Measurements from ENCODE around the gene IFIT2. TPM values are rescaled to one million over a fixed set of nuclear protein-coding genes. Genes with fewer than 3 reads are reported as not detected.

IFIT2 gene
- polyA plus RNA-seq, 1 of the 3 experiments (the other 2 are of a cell fraction) = 0.99 TPM

DNA sequence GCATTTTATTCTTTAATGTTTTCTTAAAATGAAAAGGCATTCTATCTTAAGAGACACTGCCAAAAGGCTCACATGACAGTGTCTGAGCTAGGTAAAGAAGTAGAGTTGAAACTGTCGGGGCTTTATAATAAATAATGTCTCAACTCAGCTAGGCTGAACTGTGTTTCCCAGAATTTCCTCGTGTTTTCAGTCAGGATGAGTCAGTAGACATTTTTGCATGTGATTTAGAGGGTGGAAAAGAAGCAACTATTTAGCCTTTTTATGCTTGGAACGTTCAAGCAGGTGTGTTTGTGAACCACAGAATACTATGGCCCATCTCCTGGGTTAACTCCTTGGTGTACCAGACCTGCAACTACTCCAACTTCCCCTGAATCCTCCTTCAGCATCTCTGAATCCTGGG lies 26.9 kb upstream of the IFIT2 start:
- no peaks in the 10 kb centered on the region for H3K9me3 ChIP-seq
- peak overlapping the region; percentile 38; the same call in 1 of the 2 replicates for H3K4me2 ChIP-seq
- POLR2A ChIA-PET = no interaction called here
- WGBS (ENCODE audit: low lambda C conversion rate) = 11% methylated on average over 3 of the region's 3 CpGs
- no peak overlapping the region for H3K4me3 ChIP-seq (ENCODE audit: low read depth in 2 of 2, low read length in 1 of 2)
- no peaks in the 10 kb centered on the region for H3K27me3 ChIP-seq (ENCODE audit: insufficient read depth)
- peaks cover 21 to 35% of the 10 kb centered on the region in 2 experiments for H3K4me1 ChIP-seq (ENCODE audit: control insufficient read depth in 1 of 2, insufficient read depth in 2 of 2, low read depth in 1 of 2, low read length in 1 of 2)
- no peaks in the 10 kb centered on the region for H3K79me2 ChIP-seq (ENCODE audit: insufficient read depth)
- peak overlapping the region; percentile 24 to 69; a peak in 2 of 4 replicates for H3K27ac ChIP-seq (ENCODE audit: low read depth in 2 of 2, low read length in 1 of 2)
- H3K9ac ChIP-seq = no peak overlapping the region
- CTCF ChIA-PET = interaction anchor here (2.0 kb wide), 1 partner anchor 94 kb away, joined by 7 read pairs; no protein-coding TSS in a partner anchor
- TF ChIP-seq, protein P1, sequence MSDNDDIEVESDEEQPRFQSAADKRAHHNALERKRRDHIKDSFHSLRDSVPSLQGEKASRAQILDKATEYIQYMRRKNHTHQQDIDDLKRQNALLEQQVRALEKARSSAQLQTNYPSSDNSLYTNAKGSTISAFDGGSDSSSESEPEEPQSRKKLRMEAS (IDR thresholded peaks at IDR 0.05; ENCODE audit: low read depth) = peak; percentile 52; the same call in 1 of the 2 replicates
- TF ChIP-seq FOXM1 (IDR thresholded peaks at IDR 0.05; ENCODE audit: low read depth) = no peak
- no peak for TF ChIP-seq RCOR1 (IDR thresholded peaks at IDR 0.05; ENCODE audit: low read length)
- TF ChIP-seq SMC3 (IDR thresholded peaks at IDR 0.05; ENCODE audit: low read depth, low read length) = no peak
- TF ChIP-seq JUND (IDR thresholded peaks at IDR 0.05) = peak; percentile 27; the same call in 1 of the 2 replicates
- TF ChIP-seq POLR2AphosphoS5 (IDR thresholded peaks at IDR 0.05; ENCODE audit: low read depth, low read length) = no peak
- peak; percentile 52; the same call in 1 of the 2 replicates for TF ChIP-seq FOSL2 (IDR thresholded peaks at IDR 0.05; ENCODE audit: borderline replicate concordance, low read depth)
- TF ChIP-seq MXI1 (IDR thresholded peaks at IDR 0.05; ENCODE audit: low read depth, low read length) = no peak
- no peak for TF ChIP-seq TEAD4 (IDR thresholded peaks at IDR 0.05; ENCODE audit: borderline replicate concordance, insufficient read depth)
- TF ChIP-seq, protein P2, sequence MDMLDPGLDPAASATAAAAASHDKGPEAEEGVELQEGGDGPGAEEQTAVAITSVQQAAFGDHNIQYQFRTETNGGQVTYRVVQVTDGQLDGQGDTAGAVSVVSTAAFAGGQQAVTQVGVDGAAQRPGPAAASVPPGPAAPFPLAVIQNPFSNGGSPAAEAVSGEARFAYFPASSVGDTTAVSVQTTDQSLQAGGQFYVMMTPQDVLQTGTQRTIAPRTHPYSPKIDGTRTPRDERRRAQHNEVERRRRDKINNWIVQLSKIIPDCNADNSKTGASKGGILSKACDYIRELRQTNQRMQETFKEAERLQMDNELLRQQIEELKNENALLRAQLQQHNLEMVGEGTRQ (IDR thresholded peaks at IDR 0.05; ENCODE audit: borderline replicate concordance, low read depth, low read length) = no peak
- TF ChIP-seq, protein P3, sequence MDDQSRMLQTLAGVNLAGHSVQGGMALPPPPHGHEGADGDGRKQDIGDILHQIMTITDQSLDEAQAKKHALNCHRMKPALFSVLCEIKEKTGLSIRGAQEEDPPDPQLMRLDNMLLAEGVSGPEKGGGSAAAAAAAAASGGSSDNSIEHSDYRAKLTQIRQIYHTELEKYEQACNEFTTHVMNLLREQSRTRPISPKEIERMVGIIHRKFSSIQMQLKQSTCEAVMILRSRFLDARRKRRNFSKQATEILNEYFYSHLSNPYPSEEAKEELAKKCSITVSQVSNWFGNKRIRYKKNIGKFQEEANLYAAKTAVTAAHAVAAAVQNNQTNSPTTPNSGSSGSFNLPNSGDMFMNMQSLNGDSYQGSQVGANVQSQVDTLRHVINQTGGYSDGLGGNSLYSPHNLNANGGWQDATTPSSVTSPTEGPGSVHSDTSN (IDR thresholded peaks at IDR 0.05) = peak; percentile 64
- no peak for TF ChIP-seq EZH2phosphoT487 (IDR thresholded peaks at IDR 0.05; ENCODE audit: borderline replicate concordance, low read depth)
- DNase-seq = no peak
- no peaks in the 10 kb centered on the region for H3K9me2 ChIP-seq
- no peaks in the 10 kb centered on the region for H3K36me3 ChIP-seq (replicated peaks in 1 of 2; ENCODE audit: control insufficient read depth in 1 of 2, insufficient read depth in 2 of 2, low read length in 1 of 2)
- H3F3A ChIP-seq (replicated peaks; ENCODE audit: insufficient read depth) = peaks cover 16% of the 10 kb centered on the region
- H4K20me1 ChIP-seq (ENCODE audit: insufficient read depth) = no peaks in the 10 kb centered on the region
- H2AFZ ChIP-seq (ENCODE audit: low read depth) = no peak overlapping the region

DNA sequence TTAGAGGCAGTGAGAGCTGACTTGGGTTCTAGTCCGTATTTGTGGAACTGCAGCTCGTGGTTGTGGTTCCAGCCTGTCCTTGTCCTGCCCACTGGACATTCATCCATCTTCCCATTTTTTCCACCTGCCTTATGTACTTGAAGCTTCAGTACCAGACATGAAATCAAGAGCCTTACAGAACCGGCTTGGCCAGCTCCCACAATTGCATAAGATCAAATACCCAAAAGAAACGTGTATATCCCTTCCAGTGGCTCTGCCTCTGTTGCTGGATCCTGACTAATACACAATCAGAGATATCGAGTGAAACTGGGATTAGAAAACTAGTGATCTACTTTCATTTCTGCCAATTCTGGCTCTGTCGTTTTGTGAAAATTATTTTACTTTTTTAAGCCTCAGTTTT lies 26.5 kb upstream of the IFIT2 start:
- H3K27me3 ChIP-seq (ENCODE audit: insufficient read depth) = no peaks in the 10 kb centered on the region
- no peaks in the 10 kb centered on the region for H4K20me1 ChIP-seq (ENCODE audit: insufficient read depth)
- H3K9ac ChIP-seq = no peak overlapping the region
- H3K9me3 ChIP-seq = no peaks in the 10 kb centered on the region
- H2AFZ ChIP-seq (ENCODE audit: low read depth) = no peak overlapping the region
- no peaks in the 10 kb centered on the region for H3K79me2 ChIP-seq (ENCODE audit: insufficient read depth)
- H3K36me3 ChIP-seq (replicated peaks in 1 of 2; ENCODE audit: control insufficient read depth in 1 of 2, insufficient read depth in 2 of 2, low read length in 1 of 2) = no peaks in the 10 kb centered on the region
- peaks cover 21 to 38% of the 10 kb centered on the region in 2 experiments for H3K4me1 ChIP-seq (ENCODE audit: control insufficient read depth in 1 of 2, insufficient read depth in 2 of 2, low read depth in 1 of 2, low read length in 1 of 2)
- H3K4me2 ChIP-seq = peak overlapping the region; percentile 38; the same call in 1 of the 2 replicates
- 82% methylated on average over 6 of the region's 6 CpGs for WGBS (ENCODE audit: low lambda C conversion rate)
- no peak for TF ChIP-seq ELF1 (IDR thresholded peaks at IDR 0.05)
- TF ChIP-seq GATA2 (CRISPR knock-in tag; IDR thresholded peaks at IDR 0.05) = no peak
- no peak for TF ChIP-seq TCF12 (IDR thresholded peaks at IDR 0.05)
- TF ChIP-seq EZH2phosphoT487 (IDR thresholded peaks at IDR 0.05; ENCODE audit: borderline replicate concordance, low read depth) = no peak
- TF ChIP-seq, protein P3 (IDR thresholded peaks at IDR 0.05) = no peak
- TF ChIP-seq, protein P2 (IDR thresholded peaks at IDR 0.05; ENCODE audit: borderline replicate concordance, low read depth, low read length) = no peak
- no peak for TF ChIP-seq GABPA (IDR thresholded peaks at IDR 0.05; ENCODE audit: low read depth)
- TF ChIP-seq FOXM1 (IDR thresholded peaks at IDR 0.05; ENCODE audit: low read depth) = no peak
- no peak for TF ChIP-seq SMC3 (IDR thresholded peaks at IDR 0.05; ENCODE audit: low read depth, low read length)
- no peaks in the 10 kb centered on the region for H3K9me2 ChIP-seq
- peaks cover 16% of the 10 kb centered on the region for H3F3A ChIP-seq (replicated peaks; ENCODE audit: insufficient read depth)
- DNase-seq = no peak
- peak overlapping the region in 1 of 2 experiments; percentile 61; a peak in 3 of 4 replicates for H3K27ac ChIP-seq (ENCODE audit: low read depth in 2 of 2, low read length in 1 of 2)
- POLR2A ChIA-PET = no interaction called here
- H3K4me3 ChIP-seq (ENCODE audit: low read depth in 2 of 2, low read length in 1 of 2) = no peak overlapping the region
- CTCF ChIA-PET = interaction anchor here (0.6 to 2.0 kb wide), 4 partner anchors 26 to 151 kb away, joined by 3 to 7 read pairs (median 4); no protein-coding TSS in a partner anchor
